Left cardiac atrium (tissue), 4 donors: Measurements from ENCODE around the gene P2RX6. TPM values are rescaled to one million over a fixed set of nuclear protein-coding genes. Genes with fewer than 3 reads are reported as not detected.
"Not testable (repeated sequence)": the region's sequence is repeated elsewhere in the genome, so short reads cannot be mapped to it uniquely, and the experiment has no call there.

Source experiments
- ATAC-seq, 2 donors: fragments of 200-7000 bp; cut with Tn5 transposase; one replicate each; pipeline ENCODE4 v1.9.1; 2020; ENCODE audit warnings: mild to moderate bottlenecking in 2 of 2, moderate library complexity in 2 of 2
- DNase-seq: peaks from one replicate; pipeline ENCODE4 v3.0.0-alpha.2; 2020
- intact Hi-C, 2 donors: fragments of 100-400 bp; cut with DNase I; formaldehyde crosslinking; loops; one replicate each; pipeline versions ENCODE4 v1.14.1 to v1.15.1; 2022 to 2023
- total RNA-seq, 2 donors: library from RNA; stranded (reverse); fragmentation: NEBNext Ultra II Directional; extraction: Animal tissue kit (Norgen Biotek cat#: 25700); gene quantifications; one replicate each; pipeline ENCODE4 v1.2.1, GENCODE V29; 2021
- donor health status: DM: no; HTN: yes; CAD: no.
- donor health status: DM: no; HTN: yes; CAD: no; lungs with severe emphysema.
- donor health status: DM: yes; HTN: yes; CAD: no.
- donor health status: Dilated cardiomyopathy.

The P2RX6 gene
- total RNA-seq, 2 donors from 2014 or later, result 2.2 to 4.6 TPM

GRCh38 chr22:21000987-21001600 lies 13.9 kb upstream of the P2RX6 start:
- ATAC-seq, result peak in 1 of 2 donors; percentile 7
- no peak for DNase-seq
- intact Hi-C loops, result no loop called here

- peak; percentile 96 to 97 for ATAC-seq
Measured at GRCh38 chr22:21001601-21002325, 13.2 kb upstream of the P2RX6 start, which contains the start of gene THAP7. Gene THAP7, minus strand, starts transcription at chr22:21002118. Its CDS starts 207 bp downstream, at chr22:21001911.

GRCh38 chr22:21003782-21004181 lies 11.2 kb upstream of the P2RX6 start:
- ATAC-seq (no peak), DNase-seq (no peak)
- intact Hi-C loops, result no loop called here

More at GRCh38 chr22:21001601-21002325, 13.2 kb upstream of the P2RX6 start, which contains the start of gene THAP7:
- intact Hi-C loops, result no loop called here
- peak; percentile 98 for DNase-seq

- DNase-seq, ATAC-seq, intact Hi-C loops: not testable (repeated sequence)
Measured at GRCh38 chr22:21009208-21009607, 5.8 kb upstream of the P2RX6 start.

- no peak for DNase-seq
- no peak for ATAC-seq
- intact Hi-C loops, result no loop called here
Measured at GRCh38 chr22:21009638-21010425, 5.1 kb upstream of the P2RX6 start.

- DNase-seq, result no peak
- intact Hi-C loops, result no loop called here
- no peak for ATAC-seq
Measured at GRCh38 chr22:21010426-21011113, 4.4 kb upstream of the P2RX6 start.

- DNase-seq (no peak), ATAC-seq (no peak)
- intact Hi-C loops, result no loop called here
Measured at GRCh38 chr22:21012446-21013407, 2.2 kb upstream of the P2RX6 start.

GRCh38 chr22:21013657-21014201 lies 1.2 kb upstream of the P2RX6 start:
- ATAC-seq (no peak), DNase-seq (no peak)
- intact Hi-C loops, result no loop called here

GRCh38 chr22:21014202-21014725 lies 701 bp upstream of the P2RX6 start:
- ATAC-seq (peak; percentile 93 to 95), DNase-seq (peak; percentile 94)
- intact Hi-C loops, result no loop called here

GRCh38 chr22:21015466-21016006 lies 571 bp downstream of the P2RX6 start:
- DNase-seq (no peak), ATAC-seq (no peak)
- intact Hi-C loops, result no loop called here

GRCh38 chr22:21016644-21017420 lies 1.9 kb downstream of the P2RX6 start:
- intact Hi-C loops, result no loop called here
- no peak for DNase-seq
- ATAC-seq, result no peak

GRCh38 chr22:21018314-21018713 lies 3.3 kb downstream of the P2RX6 start:
- intact Hi-C loops, result no loop called here
- DNase-seq, result no peak
- ATAC-seq, result no peak

- ATAC-seq, result no peak
- intact Hi-C loops, result no loop called here
- DNase-seq, result no peak
Measured at GRCh38 chr22:21020802-21021429, 6.0 kb downstream of the P2RX6 start.

GRCh38 chr22:21022507-21022906 lies 7.5 kb downstream of the P2RX6 start:
- DNase-seq (no peak), ATAC-seq (no peak)
- intact Hi-C loops, result no loop called here

- intact Hi-C loops, result no loop called here
- ATAC-seq, result no peak
- no peak for DNase-seq
Measured at GRCh38 chr22:21022955-21023614, 8.1 kb downstream of the P2RX6 start.

GRCh38 chr22:21025266-21025665 lies 10.3 kb downstream of the P2RX6 start:
- intact Hi-C loops, result no loop called here
- ATAC-seq (no peak), DNase-seq (no peak)
